GM12864 (cell line): ENCODE data around the gene FETUB.

Experiments
- DNase-seq: peaks from one replicate; pipeline ENCODE4 v3.0.0-alpha.2; 2011; ENCODE audit warnings: low read depth
- H3K4me3 ChIP-seq: 2 replicates; pipeline ENCODE4 v1.5.1; 2011; ENCODE audit warnings: mild to moderate bottlenecking, low read depth, low read length, control low read depth
- CTCF ChIP-seq: IDR thresholded peaks from 2 replicates; pipeline ENCODE4 v1.5.1; 2011; ENCODE audit warnings: low read depth, mild to moderate bottlenecking, moderate library complexity, low read length, control low read depth, inconsistent platforms; ENCODE audit errors: missing control alignments

The FETUB gene

GRCh38 chr3:186598108-186598784 is 42.0 kb upstream of the FETUB start:
- no peak for DNase-seq
- TF ChIP-seq CTCF: no peak
- H3K4me3 ChIP-seq: no peak overlapping the region

DNA sequence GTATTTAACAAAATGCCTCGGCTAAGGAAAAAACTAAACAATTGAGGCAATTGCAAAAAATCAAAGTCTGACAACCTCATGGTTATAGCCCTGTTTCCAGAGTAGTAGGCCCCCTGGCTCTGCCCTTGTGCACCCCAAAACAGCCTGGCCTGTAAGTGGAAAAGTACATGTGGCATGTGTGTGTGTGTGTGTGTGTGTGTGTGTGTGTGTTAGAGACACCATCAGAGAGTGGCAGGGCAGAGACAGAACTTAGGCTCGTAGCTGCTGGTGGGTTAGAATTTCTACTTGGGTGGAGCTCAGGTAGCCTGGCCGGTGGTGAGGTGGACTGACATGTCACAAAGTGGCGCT is 41.4 kb upstream of the FETUB start:
- DNase-seq: no peak
- no peak overlapping the region for H3K4me3 ChIP-seq
- TF ChIP-seq CTCF: no peak

DNA sequence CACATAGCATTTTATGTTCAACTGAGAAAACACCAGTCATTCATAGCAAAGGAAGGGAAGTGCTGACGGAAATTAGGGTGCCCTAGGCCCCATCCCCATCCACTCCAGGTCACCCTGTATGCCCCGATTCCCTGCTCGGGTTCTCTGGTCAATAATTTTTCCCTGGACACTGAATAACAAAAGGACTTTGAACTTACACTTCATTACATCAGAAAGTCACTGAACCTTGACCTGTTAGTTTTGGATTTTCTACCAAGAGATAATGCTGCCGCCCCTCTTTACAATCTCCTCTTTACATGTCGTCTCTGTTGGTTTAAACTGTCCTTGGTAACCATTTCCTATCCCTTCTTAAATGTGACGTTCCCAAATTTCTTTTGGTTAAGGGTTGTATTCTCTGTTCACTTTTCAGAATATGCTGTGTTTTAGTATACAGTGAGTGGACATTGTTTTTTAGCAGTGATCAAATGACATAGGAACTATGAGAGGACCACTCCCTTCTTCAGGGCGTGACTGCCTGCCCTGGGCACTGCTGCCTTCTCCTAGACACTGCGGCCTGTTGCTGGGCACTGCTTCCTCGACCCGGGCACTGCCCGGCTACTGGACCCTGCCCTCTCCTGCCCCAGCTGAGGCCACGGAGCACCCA is 40.9 kb upstream of the FETUB start:
- no peak for TF ChIP-seq CTCF
- DNase-seq: no peak
- H3K4me3 ChIP-seq: no peak overlapping the region

GRCh38 chr3:186599785-186600166 is 40.4 kb upstream of the FETUB start:
- H3K4me3 ChIP-seq: no peak overlapping the region
- no peak for TF ChIP-seq CTCF
- no peak for DNase-seq

DNA sequence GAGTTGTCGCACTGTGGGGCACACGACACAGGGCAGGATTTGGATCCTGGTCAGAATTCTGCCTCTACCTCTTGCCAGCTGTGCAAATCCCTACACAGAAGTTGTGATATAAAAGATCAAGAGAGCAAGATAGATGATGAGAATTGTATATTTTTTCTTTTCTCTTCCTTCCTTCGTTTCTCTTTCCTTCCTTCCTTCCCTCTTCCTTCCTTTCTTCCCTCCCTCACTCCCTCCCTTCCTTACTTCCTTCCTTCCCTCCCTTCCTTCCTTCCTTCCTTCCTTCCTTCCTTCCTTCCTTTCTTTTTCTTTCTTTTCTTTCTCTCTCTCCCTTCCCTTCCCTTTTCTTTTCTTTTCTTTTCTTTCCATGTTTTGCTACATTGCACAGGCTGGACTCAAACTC is 39.3 kb upstream of the FETUB start:
- no peak for DNase-seq
- H3K4me3 ChIP-seq: no peak overlapping the region
- TF ChIP-seq CTCF: no peak

- no peak for DNase-seq
- no peak overlapping the region for H3K4me3 ChIP-seq
- no peak for TF ChIP-seq CTCF
These were observed 37.0 kb upstream of the FETUB start for GRCh38 chr3:186603159-186603558.

GRCh38 chr3:186605078-186605477 is 35.1 kb upstream of the FETUB start:
- no peak for DNase-seq
- H3K4me3 ChIP-seq: no peak overlapping the region
- TF ChIP-seq CTCF: no peak
